ENCODE data around the gene SMARCD2. TPM values are rescaled to one million over a fixed set of nuclear protein-coding genes. Genes with fewer than 3 reads are reported as not detected.
"Not testable (repeated sequence)": the region's sequence is repeated elsewhere in the genome, so short reads cannot be mapped to it uniquely, and the experiment has no call there.

Gene SMARCD2
- 73.9 TPM for total RNA-seq

DNA sequence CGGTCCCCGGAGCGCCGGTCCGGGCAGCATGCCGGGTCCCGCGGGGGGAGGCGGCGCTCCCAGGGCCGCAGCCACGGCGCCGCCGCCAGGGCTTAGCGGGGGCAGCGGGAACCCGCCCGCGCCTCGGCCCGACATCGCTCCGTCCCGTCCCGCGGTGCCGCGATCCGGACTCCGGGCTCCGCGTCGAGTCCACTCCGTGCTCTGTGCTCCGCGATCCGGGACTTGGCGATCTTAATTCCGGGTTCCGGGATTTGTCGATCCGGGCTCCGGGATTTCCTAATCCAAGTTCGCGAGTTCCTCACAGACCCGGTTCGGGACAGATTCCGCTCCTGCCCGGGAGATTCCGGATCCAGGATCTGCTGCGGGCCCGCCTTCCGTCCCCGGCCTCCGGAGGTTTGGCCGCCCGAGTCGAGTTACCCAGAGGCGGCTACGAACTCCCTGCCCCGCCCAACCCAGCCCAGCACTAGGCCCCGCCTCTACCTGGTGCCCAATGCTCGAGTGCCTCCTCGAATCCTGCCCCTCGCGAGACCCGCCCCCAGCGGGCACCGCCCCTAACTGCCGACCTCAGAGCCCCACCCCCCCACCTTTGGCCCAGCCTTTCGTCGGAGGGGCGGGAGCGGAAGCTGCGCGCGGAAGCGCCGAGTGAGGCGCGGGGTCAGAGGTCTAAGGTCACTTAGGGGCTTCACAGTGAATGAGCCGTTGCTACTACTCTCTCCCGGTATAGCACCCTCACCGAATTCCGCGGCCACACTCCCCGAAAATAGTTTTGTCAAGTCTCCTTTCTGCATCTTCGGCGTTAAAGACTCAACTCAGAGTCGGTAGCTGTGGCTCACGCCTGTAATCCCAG, at the start of gene SMARCD2:
SMARCD2 (minus strand) TSS at position 146 of the 847 bp plus-strand sequence; CDS start at position 135, 11 bp downstream.
- ATAC-seq (peak; percentile 81), DNase-seq (ENCODE audit: low spot score) (peak; percentile 99)

DNA sequence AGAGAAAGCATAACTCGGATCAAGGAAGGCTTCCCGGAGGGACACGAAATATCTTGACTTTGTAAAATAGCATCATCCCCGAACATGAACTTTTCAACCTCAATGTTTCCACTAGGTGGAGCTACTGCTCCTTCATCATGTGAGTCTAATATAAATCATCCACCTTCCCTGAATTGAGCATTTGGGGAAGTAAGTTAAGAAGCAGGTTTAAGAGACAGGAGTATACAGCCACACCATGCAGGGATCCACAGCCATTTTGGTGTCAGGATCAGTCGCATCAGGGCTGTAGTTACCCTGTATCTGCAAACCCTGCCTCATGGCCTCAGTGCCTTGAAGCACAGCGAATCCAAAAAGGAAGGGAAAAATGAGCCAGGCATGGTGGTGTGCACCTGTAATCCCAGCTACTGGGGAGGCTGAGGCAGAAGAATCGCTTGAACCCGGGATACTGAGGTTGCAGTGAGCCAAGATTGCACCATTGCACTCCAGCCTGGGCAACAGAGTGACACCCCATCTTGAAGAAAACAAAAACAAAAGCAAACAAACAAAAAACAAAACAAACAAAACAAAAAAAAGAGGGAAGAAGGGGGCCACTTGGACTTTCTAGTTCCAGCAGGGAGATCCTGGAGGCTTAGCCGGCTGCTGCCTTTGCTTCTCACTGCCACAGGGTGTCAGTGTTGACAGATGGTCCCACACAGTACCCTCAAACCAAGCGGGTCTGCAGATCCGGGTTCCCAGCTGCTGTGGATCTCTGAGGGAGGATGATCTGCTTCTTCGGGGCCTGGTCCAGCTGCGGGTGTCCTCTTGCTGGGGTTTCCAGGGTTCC, 46.8 kb upstream of the SMARCD2 start:
- DNase-seq (ENCODE audit: low spot score), result not testable (repeated sequence)
- ATAC-seq, result peak; percentile 82

- not testable (repeated sequence) for ATAC-seq; DNase-seq (ENCODE audit: low spot score)
Observed at GRCh38 chr17:63885119-63885518, 42.6 kb upstream of the SMARCD2 start.

GRCh38 chr17:63882626-63883126, 40.2 kb upstream of the SMARCD2 start:
- DNase-seq (ENCODE audit: low spot score); ATAC-seq: not testable (repeated sequence)

DNA sequence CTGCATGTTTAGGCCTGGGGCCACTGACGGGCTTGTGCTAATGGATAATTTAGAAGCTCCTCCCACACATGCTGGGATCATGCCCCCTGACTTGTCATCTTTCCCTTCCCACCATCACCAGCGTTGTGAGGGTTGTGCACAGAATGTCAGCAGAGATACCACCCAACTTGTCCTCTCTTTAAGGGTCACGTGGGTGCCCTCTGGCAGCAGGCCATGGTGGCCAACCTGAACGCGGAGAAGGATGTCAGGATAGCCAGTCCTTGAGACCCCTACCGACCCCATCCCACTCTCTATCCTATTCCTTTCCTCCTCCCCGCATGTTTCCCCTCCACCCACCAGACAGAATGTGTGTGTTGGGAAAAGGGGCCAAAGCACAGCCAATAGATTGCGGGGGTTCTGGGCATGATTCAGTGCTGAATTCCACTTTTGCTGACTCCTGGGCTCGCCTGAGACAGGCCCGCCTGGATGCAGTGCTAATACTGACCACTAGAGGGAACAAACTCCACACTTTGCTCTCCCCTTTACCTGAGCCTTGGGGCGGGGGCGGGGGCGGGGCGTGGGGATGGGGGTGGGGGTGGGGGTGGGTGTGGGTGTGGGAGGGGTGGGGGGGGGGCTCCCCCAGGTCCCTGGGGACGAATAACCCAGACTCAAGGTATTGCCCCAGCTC, 39.6 kb upstream of the SMARCD2 start, which contains the start of gene GH2:
GH2 (minus strand) TSS at position 10 of the 667 bp plus-strand sequence. CDS start 143 bp downstream, outside the sequence.
- ATAC-seq, result peak; percentile 85
- DNase-seq (ENCODE audit: low spot score), result peak; percentile 55

DNA sequence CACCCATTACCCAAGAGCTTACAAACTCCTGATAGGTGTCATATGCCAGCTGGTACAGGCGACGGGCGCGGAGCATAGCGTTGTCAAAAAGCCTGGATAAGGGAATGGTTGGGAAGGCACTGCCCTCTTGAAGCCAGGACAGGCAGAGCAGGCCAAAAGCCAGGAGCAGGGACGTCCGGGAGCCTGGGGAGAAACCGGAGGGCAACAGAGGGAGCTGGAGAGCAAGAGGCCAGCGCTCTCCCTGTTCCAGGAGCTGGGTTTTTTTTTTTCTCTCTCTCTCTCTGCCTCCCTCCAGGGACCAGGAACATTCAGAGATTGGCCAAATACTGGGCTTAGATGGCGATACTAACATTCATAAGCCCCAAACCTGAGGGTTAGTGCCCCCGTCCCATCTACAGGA, 38.9 kb upstream of the SMARCD2 start:
- ATAC-seq (peak; percentile 70), DNase-seq (ENCODE audit: low spot score) (peak; percentile 49)

GRCh38 chr17:63880706-63881105, 38.2 kb upstream of the SMARCD2 start:
- ATAC-seq (no peak), DNase-seq (ENCODE audit: low spot score) (no peak)

DNA sequence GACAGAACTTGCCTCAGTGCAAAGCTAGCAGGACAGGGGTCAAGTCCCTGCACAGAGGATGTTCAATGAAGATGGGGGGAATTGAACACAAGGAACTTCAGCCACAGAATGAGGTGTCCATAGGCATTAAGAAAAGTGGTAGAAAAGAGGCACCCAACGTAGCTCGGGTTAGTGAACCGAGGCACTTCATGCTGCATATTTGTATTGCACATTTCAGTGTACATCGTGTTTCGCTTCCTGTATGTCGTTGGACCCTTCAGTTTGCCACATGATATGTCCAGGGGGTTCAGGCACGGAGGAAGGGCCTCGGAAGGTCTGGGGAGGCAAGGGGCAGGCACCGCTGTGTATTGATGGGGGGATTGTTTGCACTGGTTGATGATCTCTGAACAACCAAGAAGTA, 35.9 kb upstream of the SMARCD2 start:
- not testable (repeated sequence) for DNase-seq (ENCODE audit: low spot score); ATAC-seq

DNA sequence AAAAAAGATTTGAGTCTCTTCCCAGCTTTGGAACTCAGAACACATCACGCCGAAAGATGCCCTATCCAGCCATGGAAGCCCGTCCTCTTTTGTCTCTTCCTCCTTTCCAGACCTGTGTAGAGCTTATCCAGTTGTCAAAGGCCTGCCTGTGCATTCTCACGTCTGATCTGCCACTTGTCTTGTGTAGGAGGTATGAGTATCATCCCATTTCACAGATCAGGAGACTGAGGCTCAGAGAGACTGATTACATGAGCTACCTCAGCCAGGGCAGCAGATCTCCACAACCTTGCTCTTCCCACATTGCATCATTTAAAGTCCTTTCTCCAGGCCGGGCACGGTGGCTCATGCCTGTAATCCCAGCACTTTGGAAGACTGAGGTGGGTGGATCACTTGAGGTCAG, 32.2 kb upstream of the SMARCD2 start:
- not testable (repeated sequence) for ATAC-seq; DNase-seq (ENCODE audit: low spot score)

DNA sequence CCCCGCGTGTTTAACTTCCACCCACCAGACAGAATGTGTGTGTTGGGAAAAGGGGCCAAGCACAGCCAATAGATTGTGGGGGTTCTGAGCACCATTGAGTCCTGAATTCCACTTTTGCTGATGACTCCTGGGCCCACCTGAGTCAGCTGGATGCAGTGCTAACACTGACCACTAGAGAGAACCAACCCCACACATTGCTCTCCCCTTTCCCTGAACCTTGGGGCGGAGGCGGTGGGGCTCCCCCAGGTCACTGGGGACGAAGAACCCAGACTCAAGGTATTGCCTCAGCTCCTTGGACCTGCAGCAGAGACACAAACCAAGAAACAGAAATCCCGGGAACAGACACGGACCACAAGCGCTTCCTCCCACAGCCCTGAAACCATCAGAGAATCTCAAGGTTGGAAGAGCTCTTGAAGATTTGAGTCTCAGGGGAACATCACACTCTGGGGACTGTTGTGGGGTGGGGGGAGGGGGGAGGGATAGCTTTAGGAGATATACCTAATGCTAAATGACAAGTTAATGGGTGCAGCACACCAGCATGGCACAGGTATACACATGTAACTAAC, 31.7 kb upstream of the SMARCD2 start:
- not testable (repeated sequence) for ATAC-seq; DNase-seq (ENCODE audit: low spot score)

DNA sequence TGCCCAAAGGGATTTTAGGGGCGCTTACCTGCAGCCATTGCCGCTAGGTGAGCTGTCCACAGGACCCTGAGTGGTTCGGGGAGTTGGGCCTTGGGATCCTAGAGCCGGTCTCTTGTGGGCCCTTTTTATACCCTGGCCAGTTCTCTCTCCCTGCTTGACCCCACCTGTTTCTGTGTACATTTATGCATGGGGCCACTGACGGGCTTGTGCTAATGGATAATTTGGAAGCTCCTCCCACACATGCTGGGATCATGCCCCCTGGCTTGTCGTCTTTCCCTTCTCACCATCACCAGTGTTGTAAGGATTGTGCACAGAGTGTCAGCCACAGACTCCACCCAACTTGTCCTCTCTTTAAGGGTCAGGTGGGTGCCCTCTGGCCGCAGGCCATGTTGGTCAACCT, 31.1 kb upstream of the SMARCD2 start, which contains the start of gene CSH2:
CSH2 (minus strand) TSS at position 101 of the 400 bp plus-strand sequence; CDS start at position 38, 63 bp downstream.
- not testable (repeated sequence) for ATAC-seq; DNase-seq (ENCODE audit: low spot score)

- ATAC-seq; DNase-seq (ENCODE audit: low spot score): not testable (repeated sequence)
Observed at GRCh38 chr17:63871646-63872365, 29.3 kb upstream of the SMARCD2 start.

- not testable (repeated sequence) for ATAC-seq; DNase-seq (ENCODE audit: low spot score)
Observed at GRCh38 chr17:63870292-63870665, 27.8 kb upstream of the SMARCD2 start.

- DNase-seq (ENCODE audit: low spot score); ATAC-seq: not testable (repeated sequence)
Observed at GRCh38 chr17:63869491-63870291, 27.2 kb upstream of the SMARCD2 start.

- DNase-seq (ENCODE audit: low spot score), result not testable (repeated sequence)
- peak; percentile 58 for ATAC-seq
Observed at GRCh38 chr17:63866625-63867024, 24.1 kb upstream of the SMARCD2 start.

DNA sequence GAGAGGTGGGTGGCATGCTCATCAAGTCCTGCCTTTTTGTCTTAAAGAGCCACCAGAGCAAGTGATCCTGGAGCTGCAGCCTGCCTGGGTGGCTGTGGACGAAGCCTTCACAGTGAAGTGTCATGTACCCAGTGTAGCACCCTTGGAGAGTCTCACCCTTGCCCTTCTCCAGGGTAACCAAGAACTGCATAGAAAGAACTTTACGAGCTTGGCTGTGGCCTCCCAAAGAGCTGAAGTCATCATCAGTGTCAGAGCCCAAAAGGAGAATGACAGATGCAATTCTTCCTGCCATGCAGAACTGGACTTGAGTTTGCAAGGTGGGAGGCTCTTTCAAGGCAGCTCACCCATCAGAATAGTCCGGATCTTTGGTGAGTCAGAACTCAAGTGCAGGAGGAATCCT, 16.8 kb upstream of the SMARCD2 start:
- DNase-seq (ENCODE audit: low spot score) (no peak), ATAC-seq (no peak)

DNA sequence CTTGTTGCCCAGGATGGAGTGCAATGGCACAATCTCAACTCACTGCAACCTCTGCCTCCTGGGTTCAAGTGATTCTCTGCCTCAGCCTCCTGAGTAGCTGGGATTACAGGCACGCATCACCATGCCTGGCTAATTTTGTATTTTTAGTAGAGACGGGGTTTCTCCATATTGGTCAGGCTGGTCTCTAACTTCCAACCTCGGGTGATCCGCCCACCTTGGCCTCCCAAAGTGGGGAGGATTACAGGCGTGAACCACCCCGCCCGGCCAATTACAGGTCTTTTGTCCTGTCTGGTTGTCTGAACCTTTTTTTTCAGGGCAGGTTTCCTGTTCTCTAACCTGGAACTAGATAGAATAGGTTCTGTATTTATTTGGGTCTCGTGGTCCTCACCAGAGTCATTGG, 13.9 kb upstream of the SMARCD2 start:
- ATAC-seq; DNase-seq (ENCODE audit: low spot score): not testable (repeated sequence)

DNA sequence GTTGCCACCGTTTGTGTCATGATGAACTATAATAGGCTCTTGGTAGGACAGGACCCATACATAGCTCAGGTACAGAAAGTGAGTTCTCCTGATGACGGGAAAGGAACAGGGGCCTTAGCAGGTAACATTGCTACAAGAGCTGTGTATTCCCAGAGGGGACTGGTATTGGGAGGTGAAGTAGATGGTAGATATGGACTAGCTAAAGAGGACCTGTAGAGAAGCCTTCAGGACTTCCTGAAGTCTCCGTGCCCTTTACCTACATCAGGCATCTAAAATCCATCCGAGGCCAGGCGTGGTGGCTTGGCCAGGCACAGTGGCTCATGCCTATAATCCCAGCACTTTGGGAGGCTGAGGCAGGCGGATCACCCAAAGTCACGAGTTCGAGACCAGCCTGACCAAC, 12.7 kb upstream of the SMARCD2 start:
- ATAC-seq (no peak), DNase-seq (ENCODE audit: low spot score) (no peak)

DNA sequence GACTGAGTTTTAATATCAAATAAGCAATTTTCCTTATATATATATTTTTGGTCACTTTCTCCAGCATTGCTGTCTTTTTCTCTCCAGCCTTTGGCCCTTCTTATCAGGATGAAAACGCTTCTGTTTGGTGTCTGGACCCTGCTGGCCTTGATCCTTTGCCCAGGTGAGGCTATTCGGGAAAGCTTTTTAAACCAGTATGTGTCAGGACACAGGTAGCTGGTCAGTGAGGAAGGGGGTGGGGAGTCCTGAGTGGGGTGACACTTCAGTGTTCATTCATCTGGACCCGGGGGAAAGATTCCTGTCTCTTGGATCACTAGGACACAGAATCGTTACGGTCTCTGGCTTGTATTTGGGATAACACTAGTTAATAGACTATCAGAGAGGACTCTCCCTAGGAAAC, 12.2 kb upstream of the SMARCD2 start:
- DNase-seq (ENCODE audit: low spot score), result no peak
- no peak for ATAC-seq
